Activated CD8-positive, alpha-beta T cell treated with anti-CD3 and anti-CD28 coated beads, Interleukin-2, amount 10 ng/mL, durations not matched to agents 7 days and 5 days (primary cell): ENCODE results near the gene PITPNC1. TPM values are rescaled to one million over a fixed set of nuclear protein-coding genes. Genes with fewer than 3 reads are reported as not detected.
A peak's percentile ranks its signal among the peaks of the same experiment; 100 is the strongest.

Source experiments
- ATAC-seq: fragments of 150-1000 bp; cut with Tn5 transposase; one replicate; pipeline ENCODE4 v1.10.0; 2021; ENCODE audit warnings: moderate library complexity
- CTCF ChIA-PET: fragments of 350-600 bp; sonication (Branson Sonifier 250); formaldehyde crosslinking; loops from one replicate; lab custom pipeline; 2021; ENCODE audit warnings: antibody characterized with exemption; lab: Charles Lee
- POLR2A ChIA-PET: fragments of 350-600 bp; sonication (Branson Sonifier 250); formaldehyde crosslinking; loops from one replicate; lab custom pipeline; 2021; ENCODE audit warnings: antibody characterized with exemption; lab: Charles Lee
- DNase-seq: peaks from one replicate; pipeline ENCODE4 v3.0.0-alpha.2; 2020
- H3K27ac Mint-ChIP-seq: one replicate; pipeline ENCODE4 v1.8.0; 2021; ENCODE audit warnings: mild to moderate bottlenecking, mixed read lengths
- H3K27me3 Mint-ChIP-seq: one replicate; pipeline ENCODE4 v1.8.0; 2021; ENCODE audit warnings: low read depth, mixed read lengths
- H3K36me3 Mint-ChIP-seq: one replicate; pipeline ENCODE4 v1.8.0; 2021; ENCODE audit warnings: low read depth, mixed read lengths
- H3K4me1 Mint-ChIP-seq: one replicate; pipeline ENCODE4 v1.8.0; 2021; ENCODE audit warnings: low read depth, mixed read lengths
- H3K4me3 Mint-ChIP-seq: one replicate; pipeline ENCODE4 v1.8.0; 2021; ENCODE audit warnings: mild to moderate bottlenecking, mixed read lengths
- H3K9me3 Mint-ChIP-seq: one replicate; pipeline ENCODE4 v1.8.0; 2022; ENCODE audit warnings: mixed read lengths; ENCODE audit not compliant: insufficient read depth
- total RNA-seq, 2 experiments: library from RNA; stranded (reverse); gene quantifications; one replicate each; pipeline ENCODE4 v1.2.3, GENCODE V29; 2021

Gene PITPNC1
- total RNA-seq, 2 experiments from 2014 or later: 74.0 to 76.5 TPM

GRCh38 chr17:67433248-67433924 lies 56.3 kb downstream of the PITPNC1 start:
- H3K27me3 Mint-ChIP-seq: no peaks in the 10 kb centered on the region
- no peak for DNase-seq
- ATAC-seq: peak; percentile 1
- ChIA-PET POLR2A (interaction anchor here (0.6 to 2.1 kb wide), 4 partner anchors 20 to 44 kb away, joined by 3 to 12 read pairs (median 6); no protein-coding TSS in a partner anchor), CTCF (interaction anchor here (1.6 to 8.5 kb wide), 5 partner anchors 8 to 55 kb away, joined by 3 to 65 read pairs (median 16); partner anchors contain the start of gene PITPNC1)
- peak overlapping the region; percentile 64 for H3K27ac Mint-ChIP-seq
- no peaks in the 10 kb centered on the region for H3K9me3 Mint-ChIP-seq
- peaks cover 31% of the 10 kb centered on the region for H3K36me3 Mint-ChIP-seq
- H3K4me3 Mint-ChIP-seq: no peak overlapping the region
- peaks cover 84% of the 10 kb centered on the region for H3K4me1 Mint-ChIP-seq

- peaks cover 34% of the 10 kb centered on the region for H3K36me3 Mint-ChIP-seq
- no peaks in the 10 kb centered on the region for H3K27me3 Mint-ChIP-seq
- H3K4me1 Mint-ChIP-seq: peaks cover 89% of the 10 kb centered on the region
- H3K9me3 Mint-ChIP-seq: no peaks in the 10 kb centered on the region
- peak; percentile 65 for DNase-seq
- peak; percentile 59 for ATAC-seq
- peak overlapping the region; percentile 95 for H3K27ac Mint-ChIP-seq
- ChIA-PET POLR2A (interaction anchor here (0.5 to 2.1 kb wide), 11 partner anchors 12 to 57 kb away, joined by 3 to 12 read pairs (median 5); partner anchors contain the start of gene PITPNC1), CTCF (interaction anchor here (0.8 to 8.5 kb wide), 8 partner anchors 11 to 59 kb away, joined by 3 to 65 read pairs (median 5); partner anchors contain the start of gene PITPNC1)
- peak overlapping the region; percentile 45 for H3K4me3 Mint-ChIP-seq
Measured at GRCh38 chr17:67434061-67434525, 57.0 kb downstream of the PITPNC1 start.

DNA sequence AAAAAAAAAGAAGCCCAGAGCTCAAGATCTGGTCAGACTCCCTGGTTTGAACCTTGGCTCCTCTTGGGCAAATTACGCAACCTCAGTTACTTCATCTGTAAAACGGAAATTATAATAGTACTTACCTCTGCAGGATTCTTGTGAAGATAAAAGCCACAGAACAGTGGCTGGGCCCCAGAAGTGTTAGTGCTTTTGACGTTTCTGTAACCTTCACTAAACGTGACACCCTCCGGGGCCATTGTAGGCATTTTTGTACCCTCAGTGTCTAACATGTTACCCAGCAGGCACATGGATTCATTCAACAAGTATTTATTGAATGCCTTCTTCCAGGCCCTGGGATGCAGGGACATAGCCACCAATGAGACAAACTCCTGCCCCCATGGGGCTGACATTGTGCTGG lies 58.0 kb downstream of the PITPNC1 start:
- no peaks in the 10 kb centered on the region for H3K27me3 Mint-ChIP-seq
- CTCF ChIA-PET: interaction anchor here (0.8 to 8.5 kb wide), 9 partner anchors 12 to 61 kb away, joined by 3 to 65 read pairs (median 4); partner anchors contain the start of gene PITPNC1
- H3K9me3 Mint-ChIP-seq: no peaks in the 10 kb centered on the region
- DNase-seq (peak; percentile 83), ATAC-seq (peak; percentile 76)
- peak overlapping the region; percentile 95 for H3K27ac Mint-ChIP-seq
- H3K4me1 Mint-ChIP-seq: peaks cover 90% of the 10 kb centered on the region
- H3K4me3 Mint-ChIP-seq: peak overlapping the region; percentile 63
- POLR2A ChIA-PET: interaction anchor here (0.8 to 2.1 kb wide), 9 partner anchors 13 to 58 kb away, joined by 3 to 12 read pairs (median 5); partner anchors contain the start of gene PITPNC1
- H3K36me3 Mint-ChIP-seq: peaks cover 33% of the 10 kb centered on the region

DNA sequence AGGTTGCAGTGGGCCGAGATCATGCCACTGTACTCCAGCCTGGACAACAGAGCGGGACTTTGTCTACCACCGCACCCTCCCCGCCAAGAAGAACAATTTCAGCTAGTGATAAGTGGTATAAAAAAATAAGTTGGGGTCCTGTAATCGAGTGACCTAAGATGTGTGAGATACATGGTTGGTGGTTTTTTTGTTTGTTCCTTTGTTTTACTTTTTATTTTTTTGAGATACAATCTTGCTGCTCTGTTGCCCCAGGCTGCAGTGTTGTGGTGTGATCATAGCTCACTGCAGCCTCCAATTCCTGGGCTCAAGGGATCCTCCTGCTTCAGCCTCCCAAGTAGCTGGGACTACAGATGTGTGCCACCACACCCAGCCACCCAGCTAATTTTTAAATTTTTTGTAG lies 58.7 kb downstream of the PITPNC1 start:
- Mint-ChIP-seq H3K9me3 (no peaks in the 10 kb centered on the region), H3K27ac (peak overlapping the region; percentile 95), H3K4me1 (peaks cover 85% of the 10 kb centered on the region), H3K36me3 (peaks cover 30% of the 10 kb centered on the region), H3K27me3 (no peaks in the 10 kb centered on the region), H3K4me3 (no peak overlapping the region)
- CTCF ChIA-PET: interaction anchor here (0.8 to 8.5 kb wide), 6 partner anchors 12 to 57 kb away, joined by 3 to 65 read pairs (median 6); partner anchors contain the start of gene PITPNC1
- no peak for DNase-seq
- POLR2A ChIA-PET: interaction anchor here (0.6 to 8.0 kb wide), 3 partner anchors 13 to 52 kb away, joined by 3 to 190 read pairs (median 5); no protein-coding TSS in a partner anchor
- ATAC-seq: no peak

GRCh38 chr17:67436233-67436632 lies 59.2 kb downstream of the PITPNC1 start:
- DNase-seq: no peak
- H3K36me3 Mint-ChIP-seq: peaks cover 29% of the 10 kb centered on the region
- ChIA-PET POLR2A (interaction anchor here (0.6 to 8.0 kb wide), 3 partner anchors 17 to 52 kb away, joined by 3 to 190 read pairs (median 3); no protein-coding TSS in a partner anchor), CTCF (interaction anchor here (0.7 to 8.5 kb wide), 6 partner anchors 33 to 58 kb away, joined by 3 to 65 read pairs (median 6); partner anchors contain the start of gene PITPNC1)
- H3K27ac Mint-ChIP-seq: peak overlapping the region; percentile 95
- no peaks in the 10 kb centered on the region for H3K27me3 Mint-ChIP-seq
- H3K4me1 Mint-ChIP-seq: peaks cover 84% of the 10 kb centered on the region
- peak overlapping the region; percentile 3 for H3K4me3 Mint-ChIP-seq
- H3K9me3 Mint-ChIP-seq: no peaks in the 10 kb centered on the region
- ATAC-seq: no peak

- H3K4me1 Mint-ChIP-seq: peaks cover 81% of the 10 kb centered on the region
- CTCF ChIA-PET: interaction anchor here (0.8 to 7.7 kb wide), 6 partner anchors 12 to 60 kb away, joined by 3 to 110 read pairs (median 4); partner anchors contain the start of gene PITPNC1
- H3K36me3 Mint-ChIP-seq: peaks cover 27% of the 10 kb centered on the region
- H3K9me3 Mint-ChIP-seq: no peaks in the 10 kb centered on the region
- H3K4me3 Mint-ChIP-seq: no peak overlapping the region
- peak overlapping the region; percentile 68 for H3K27ac Mint-ChIP-seq
- H3K27me3 Mint-ChIP-seq: no peaks in the 10 kb centered on the region
- no peak for DNase-seq
- POLR2A ChIA-PET: interaction anchor here (1.5 to 8.0 kb wide), 3 partner anchors 14 to 39 kb away, joined by 10 to 190 read pairs (median 10); no protein-coding TSS in a partner anchor
- ATAC-seq: no peak
Measured at GRCh38 chr17:67438667-67439066, 61.6 kb downstream of the PITPNC1 start.

DNA sequence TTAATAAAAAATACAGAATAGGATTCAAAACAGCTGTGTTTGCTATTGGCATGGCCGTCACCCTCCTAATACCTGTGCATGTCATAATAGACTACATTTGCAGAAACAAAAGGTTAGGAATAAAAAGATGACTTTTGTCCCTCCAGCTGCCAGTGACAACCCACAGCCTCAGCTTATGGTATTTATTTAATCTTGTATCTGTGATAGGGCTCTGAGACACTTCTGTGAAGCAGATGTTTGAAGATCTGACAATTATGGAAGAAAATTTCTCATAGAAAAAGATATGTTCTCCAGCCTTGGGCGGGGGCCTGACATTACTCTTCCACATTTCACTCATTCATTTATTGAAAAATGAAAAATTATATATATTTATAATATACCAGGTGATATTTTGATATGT lies 62.2 kb downstream of the PITPNC1 start:
- ChIA-PET POLR2A (interaction anchor here (2.1 to 8.0 kb wide), 3 partner anchors 14 to 50 kb away, joined by 10 to 190 read pairs (median 33); no protein-coding TSS in a partner anchor), CTCF (interaction anchor here (0.9 to 7.7 kb wide), 5 partner anchors 11 to 61 kb away, joined by 3 to 110 read pairs (median 4); partner anchors contain the start of gene PITPNC1)
- Mint-ChIP-seq H3K4me1 (peaks cover 80% of the 10 kb centered on the region), H3K27me3 (no peaks in the 10 kb centered on the region), H3K27ac (peak overlapping the region; percentile 93), H3K9me3 (no peaks in the 10 kb centered on the region), H3K4me3 (no peak overlapping the region), H3K36me3 (peaks cover 28% of the 10 kb centered on the region)
- ATAC-seq (no peak), DNase-seq (no peak)

GRCh38 chr17:67440277-67441051 lies 63.4 kb downstream of the PITPNC1 start:
- peak overlapping the region; percentile 94 for H3K27ac Mint-ChIP-seq
- DNase-seq: no peak
- ChIA-PET CTCF (interaction anchor here (0.8 to 7.7 kb wide), 21 partner anchors 8 to 278 kb away, joined by 3 to 110 read pairs (median 5); no protein-coding TSS in a partner anchor), POLR2A (interaction anchor here (0.6 to 8.0 kb wide), 33 partner anchors 9 to 1831 kb away, joined by 3 to 190 read pairs (median 5); partner anchors contain the start of genes NOL11 and PITPNC1)
- no peaks in the 10 kb centered on the region for H3K27me3 Mint-ChIP-seq
- H3K9me3 Mint-ChIP-seq: no peaks in the 10 kb centered on the region
- peaks cover 77% of the 10 kb centered on the region for H3K4me1 Mint-ChIP-seq
- peak overlapping the region; percentile 67 for H3K4me3 Mint-ChIP-seq
- peaks cover 33% of the 10 kb centered on the region for H3K36me3 Mint-ChIP-seq
- no peak for ATAC-seq

DNA sequence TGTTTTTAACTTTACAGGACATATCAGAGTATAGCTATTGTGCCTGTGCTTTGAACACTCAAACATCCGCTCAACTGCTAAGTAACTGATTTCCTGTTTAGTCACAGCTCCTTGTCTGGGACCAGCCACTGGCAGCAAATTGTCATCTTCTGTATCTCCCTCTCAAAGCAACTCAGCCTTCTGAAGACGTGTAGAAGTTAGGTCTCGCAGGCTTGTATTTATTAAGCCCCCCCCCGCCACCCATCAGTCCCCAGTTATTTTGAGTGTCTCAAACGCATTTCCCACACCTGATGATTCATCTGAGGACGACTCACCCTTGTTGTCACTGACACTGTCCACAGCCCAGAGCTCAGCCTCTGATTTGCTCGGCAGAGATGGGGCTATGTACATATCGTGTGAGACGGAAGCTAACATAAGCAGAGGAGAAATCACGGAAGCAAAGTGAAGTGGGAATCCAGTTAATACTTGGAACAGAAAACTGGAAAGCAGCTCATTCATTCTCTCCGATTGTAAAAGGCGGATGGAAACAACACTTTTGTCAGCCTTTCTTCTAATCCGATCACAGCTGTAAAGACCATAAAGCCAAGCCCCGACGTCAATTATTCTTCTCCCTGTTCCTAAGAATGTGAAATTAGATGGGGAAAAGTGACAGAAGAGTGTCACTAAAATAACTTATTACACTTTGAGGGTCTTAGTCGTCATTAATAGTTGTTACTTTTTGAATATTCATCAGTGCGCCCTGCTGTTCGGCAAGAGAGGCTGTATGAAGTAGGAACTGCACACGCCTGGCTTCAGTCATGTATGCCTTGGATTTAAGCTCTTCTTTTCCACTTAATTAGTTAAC lies 64.2 kb downstream of the PITPNC1 start:
- ChIA-PET CTCF (interaction anchor here (0.8 to 7.7 kb wide), 23 partner anchors 8 to 277 kb away, joined by 3 to 110 read pairs (median 5); no protein-coding TSS in a partner anchor), POLR2A (interaction anchor here (0.6 to 8.0 kb wide), 34 partner anchors 10 to 1830 kb away, joined by 3 to 190 read pairs (median 5); partner anchors contain the start of genes NOL11 and PITPNC1)
- Mint-ChIP-seq H3K27me3 (no peaks in the 10 kb centered on the region), H3K4me3 (peak overlapping the region; percentile 67), H3K4me1 (peaks cover 71% of the 10 kb centered on the region), H3K27ac (peak overlapping the region; percentile 94), H3K9me3 (no peaks in the 10 kb centered on the region), H3K36me3 (peaks cover 33% of the 10 kb centered on the region)
- DNase-seq: peak; percentile 84
- peak; percentile 96 for ATAC-seq

DNA sequence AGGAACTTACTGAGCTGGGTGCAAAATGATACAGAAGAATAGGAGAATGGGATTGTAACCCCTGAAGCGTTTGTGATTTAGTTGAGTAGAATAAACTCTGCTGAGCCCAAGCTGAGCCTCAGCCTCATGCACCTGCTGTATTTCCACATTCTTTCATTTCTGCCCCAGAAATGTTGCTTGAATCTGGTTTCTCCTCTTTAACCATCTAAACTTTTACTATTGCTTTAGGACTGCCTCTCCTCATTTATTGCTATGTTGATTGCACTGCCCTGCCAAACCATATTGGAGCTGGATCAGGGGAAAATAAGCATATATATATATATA lies 64.8 kb downstream of the PITPNC1 start:
- no peak for DNase-seq
- CTCF ChIA-PET: interaction anchor here (0.9 to 7.7 kb wide), 15 partner anchors 10 to 77 kb away, joined by 3 to 110 read pairs (median 9); no protein-coding TSS in a partner anchor
- peaks cover 65% of the 10 kb centered on the region for H3K4me1 Mint-ChIP-seq
- no peak for ATAC-seq
- H3K4me3 Mint-ChIP-seq: peak overlapping the region; percentile 67
- H3K9me3 Mint-ChIP-seq: no peaks in the 10 kb centered on the region
- POLR2A ChIA-PET: interaction anchor here (0.7 to 8.0 kb wide), 21 partner anchors 10 to 283 kb away, joined by 3 to 190 read pairs (median 8); partner anchors contain the start of genes NOL11 and PITPNC1
- H3K36me3 Mint-ChIP-seq: peaks cover 32% of the 10 kb centered on the region
- peak overlapping the region; percentile 94 for H3K27ac Mint-ChIP-seq
- no peaks in the 10 kb centered on the region for H3K27me3 Mint-ChIP-seq
